GM12874 (cell line): ENCODE results near the gene CUL4B.

Source experiments
- TF ChIP-seq, protein P1 (sequence below): IDR thresholded peaks from 2 replicates; pipeline ENCODE4 v1.5.1; 2011; ENCODE audit warnings: low read depth, mild to moderate bottlenecking, control low read depth, low read length, moderate library complexity; ENCODE audit not compliant: insufficient read depth

Gene CUL4B

DNA sequence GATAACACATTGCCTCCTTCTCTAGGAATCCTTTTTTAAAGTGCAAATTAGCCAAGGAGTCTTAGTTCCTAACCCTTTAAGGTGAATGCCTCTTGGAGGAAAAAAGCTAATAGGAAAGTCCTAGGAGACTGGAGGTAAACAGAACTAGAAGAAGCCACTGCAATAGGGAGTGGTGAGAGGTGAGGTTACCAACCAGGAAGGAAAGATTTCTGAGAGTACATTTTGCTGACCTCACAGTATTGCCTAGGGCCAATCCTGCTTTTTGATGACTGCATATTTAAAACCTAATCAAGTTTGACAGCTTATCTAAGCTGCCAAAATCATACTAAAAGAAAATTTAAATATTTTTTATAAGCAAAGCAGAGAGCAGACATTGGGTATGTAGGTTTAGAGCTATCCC lies 7.3 kb upstream of the CUL4B start:
- TF ChIP-seq, protein P1, sequence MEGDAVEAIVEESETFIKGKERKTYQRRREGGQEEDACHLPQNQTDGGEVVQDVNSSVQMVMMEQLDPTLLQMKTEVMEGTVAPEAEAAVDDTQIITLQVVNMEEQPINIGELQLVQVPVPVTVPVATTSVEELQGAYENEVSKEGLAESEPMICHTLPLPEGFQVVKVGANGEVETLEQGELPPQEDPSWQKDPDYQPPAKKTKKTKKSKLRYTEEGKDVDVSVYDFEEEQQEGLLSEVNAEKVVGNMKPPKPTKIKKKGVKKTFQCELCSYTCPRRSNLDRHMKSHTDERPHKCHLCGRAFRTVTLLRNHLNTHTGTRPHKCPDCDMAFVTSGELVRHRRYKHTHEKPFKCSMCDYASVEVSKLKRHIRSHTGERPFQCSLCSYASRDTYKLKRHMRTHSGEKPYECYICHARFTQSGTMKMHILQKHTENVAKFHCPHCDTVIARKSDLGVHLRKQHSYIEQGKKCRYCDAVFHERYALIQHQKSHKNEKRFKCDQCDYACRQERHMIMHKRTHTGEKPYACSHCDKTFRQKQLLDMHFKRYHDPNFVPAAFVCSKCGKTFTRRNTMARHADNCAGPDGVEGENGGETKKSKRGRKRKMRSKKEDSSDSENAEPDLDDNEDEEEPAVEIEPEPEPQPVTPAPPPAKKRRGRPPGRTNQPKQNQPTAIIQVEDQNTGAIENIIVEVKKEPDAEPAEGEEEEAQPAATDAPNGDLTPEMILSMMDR = no peak

DNA sequence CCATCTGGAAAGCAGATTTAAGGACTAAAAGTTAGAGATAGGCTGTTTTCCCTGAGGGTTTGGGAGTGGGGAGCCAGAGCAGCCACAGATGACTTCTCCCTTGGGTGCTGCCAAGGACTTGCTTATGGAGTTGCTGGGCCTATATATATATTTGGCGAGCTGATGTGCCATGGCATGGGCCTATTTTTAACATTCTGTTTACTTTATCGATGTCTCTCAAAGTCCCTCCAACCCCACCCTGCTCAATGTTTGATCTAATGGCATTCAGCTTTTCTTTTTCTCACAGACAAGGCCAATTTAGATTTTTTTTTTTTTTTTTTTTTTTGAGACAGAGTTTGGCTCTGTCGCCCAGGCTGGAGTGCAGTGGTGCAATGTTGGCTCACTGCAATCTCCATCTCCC lies 6.1 kb upstream of the CUL4B start:
- TF ChIP-seq, protein P1 = no peak

DNA sequence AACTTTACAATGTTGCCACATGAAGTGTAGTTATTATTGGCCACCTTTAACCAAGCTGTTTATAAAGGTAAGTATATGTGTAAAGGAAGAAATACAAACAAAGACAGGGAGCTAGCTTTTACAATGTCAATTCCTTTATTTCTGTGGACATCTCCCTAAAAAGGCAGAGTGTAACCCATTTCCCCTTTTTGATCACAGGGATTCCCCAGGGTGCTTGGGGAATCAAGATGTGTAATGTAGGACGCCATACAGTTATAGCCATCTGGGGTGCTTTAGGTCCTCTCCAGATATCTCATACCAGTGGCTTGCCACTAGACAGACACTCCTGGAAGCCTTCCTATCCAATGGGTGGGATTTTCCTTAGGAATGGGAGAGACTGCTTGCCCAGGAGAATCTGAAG lies 4.2 kb upstream of the CUL4B start:
- TF ChIP-seq, protein P1 = no peak

DNA sequence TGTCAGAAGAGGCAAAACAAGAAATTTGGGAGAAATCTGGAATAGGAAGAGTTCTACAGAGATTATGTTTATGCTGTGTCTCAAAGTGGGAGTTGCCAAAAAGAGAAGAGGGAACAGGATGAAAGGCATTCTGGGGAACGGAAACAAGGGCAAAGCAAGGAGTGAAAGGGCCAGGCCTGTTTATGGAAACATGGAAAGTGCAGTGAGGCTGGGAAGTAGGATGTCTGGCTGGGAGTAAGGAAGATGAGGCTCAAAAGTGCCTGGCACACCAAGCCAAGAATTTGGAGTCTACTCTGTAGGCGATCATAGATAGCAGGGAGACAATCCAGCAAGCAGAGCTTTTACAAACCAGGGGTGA lies 1.8 kb upstream of the CUL4B start:
- TF ChIP-seq, protein P1 = no peak

DNA sequence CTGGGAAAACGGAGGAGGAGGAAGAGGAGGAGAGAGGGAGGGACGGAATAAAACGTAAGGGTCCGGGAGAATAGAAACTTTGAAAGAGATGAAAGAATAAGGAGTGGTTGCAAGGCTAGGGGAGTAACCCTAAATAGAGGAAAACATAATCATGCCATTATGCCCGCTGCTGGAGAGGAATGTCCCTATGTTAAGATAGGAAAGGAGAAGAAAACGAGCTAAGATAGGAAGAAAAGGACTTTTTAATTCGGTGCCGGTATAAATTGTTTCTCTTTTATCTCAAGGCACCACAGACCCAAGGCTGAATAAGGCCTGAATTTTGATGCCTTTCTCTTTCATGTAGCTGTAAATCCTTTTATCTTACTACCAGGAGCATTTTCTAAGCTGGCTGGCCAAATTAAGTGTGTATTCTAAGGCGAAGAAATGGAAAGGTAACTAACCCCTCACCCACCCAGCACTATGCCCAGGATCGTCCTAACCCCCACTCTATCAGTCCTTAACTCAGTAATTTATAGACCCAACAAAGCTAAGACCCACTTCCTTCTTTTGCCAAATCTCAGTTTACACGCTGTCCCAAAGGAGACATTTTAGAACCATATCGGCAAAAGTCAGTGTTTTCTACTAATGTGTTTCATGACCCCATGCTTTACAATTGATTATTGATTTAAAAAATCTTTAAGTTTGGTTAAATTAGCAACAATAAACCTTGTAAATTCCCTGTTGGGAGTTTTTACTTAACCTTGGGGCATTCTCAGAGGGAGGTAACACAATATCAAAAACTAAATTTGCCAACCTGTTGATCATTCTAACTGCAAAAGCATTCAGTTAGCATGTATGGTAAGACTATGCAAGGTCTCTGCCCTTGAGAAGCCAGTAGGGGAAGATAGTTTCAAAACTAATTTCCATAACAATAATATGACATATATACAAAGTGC lies 1.1 kb upstream of the CUL4B start:
- TF ChIP-seq, protein P1 = no peak

DNA sequence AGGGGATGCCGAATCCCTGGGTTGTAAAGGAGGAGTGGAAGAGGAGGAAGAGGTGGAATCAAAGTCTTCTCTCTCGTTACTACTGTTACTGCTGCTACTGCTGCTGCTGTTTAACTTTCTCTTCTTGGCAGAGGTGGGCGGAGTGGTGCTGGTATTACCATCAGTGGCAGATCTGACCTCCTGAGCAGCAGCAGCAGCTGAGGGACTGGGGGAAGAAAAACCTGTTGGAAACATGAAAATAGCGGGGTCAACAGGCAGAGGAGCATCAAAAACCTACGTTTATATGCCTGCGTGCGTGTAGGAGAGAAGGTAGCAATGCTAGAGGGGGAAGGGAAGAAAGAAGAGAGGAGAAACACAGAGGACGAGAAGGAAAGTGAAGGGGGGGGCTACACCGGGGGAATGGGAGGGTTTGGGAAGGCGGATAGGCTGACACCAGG lies 339 bp downstream of the CUL4B start:
- TF ChIP-seq, protein P1 = no peak

DNA sequence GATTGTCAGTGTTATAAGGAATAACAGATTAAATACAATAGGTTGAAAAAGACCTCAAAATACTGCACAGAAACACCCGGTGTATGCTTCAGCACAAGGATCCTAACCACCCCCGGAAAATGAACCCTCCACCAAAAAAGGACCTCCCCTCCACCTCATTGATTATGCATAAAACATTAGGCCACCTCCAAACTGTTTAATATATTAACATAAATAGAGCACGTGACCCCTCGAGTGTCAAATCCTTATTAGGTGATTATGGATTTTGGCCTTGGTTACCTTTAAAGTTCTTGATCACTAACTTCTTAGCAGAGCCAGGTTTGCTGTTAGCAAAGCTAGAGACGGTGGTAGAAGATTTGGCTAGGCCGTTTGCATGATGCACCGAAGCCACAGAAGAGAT lies 958 bp downstream of the CUL4B start:
- TF ChIP-seq, protein P1 = no peak
